ENCODE data around the gene NCAN.

The NCAN gene

DNA sequence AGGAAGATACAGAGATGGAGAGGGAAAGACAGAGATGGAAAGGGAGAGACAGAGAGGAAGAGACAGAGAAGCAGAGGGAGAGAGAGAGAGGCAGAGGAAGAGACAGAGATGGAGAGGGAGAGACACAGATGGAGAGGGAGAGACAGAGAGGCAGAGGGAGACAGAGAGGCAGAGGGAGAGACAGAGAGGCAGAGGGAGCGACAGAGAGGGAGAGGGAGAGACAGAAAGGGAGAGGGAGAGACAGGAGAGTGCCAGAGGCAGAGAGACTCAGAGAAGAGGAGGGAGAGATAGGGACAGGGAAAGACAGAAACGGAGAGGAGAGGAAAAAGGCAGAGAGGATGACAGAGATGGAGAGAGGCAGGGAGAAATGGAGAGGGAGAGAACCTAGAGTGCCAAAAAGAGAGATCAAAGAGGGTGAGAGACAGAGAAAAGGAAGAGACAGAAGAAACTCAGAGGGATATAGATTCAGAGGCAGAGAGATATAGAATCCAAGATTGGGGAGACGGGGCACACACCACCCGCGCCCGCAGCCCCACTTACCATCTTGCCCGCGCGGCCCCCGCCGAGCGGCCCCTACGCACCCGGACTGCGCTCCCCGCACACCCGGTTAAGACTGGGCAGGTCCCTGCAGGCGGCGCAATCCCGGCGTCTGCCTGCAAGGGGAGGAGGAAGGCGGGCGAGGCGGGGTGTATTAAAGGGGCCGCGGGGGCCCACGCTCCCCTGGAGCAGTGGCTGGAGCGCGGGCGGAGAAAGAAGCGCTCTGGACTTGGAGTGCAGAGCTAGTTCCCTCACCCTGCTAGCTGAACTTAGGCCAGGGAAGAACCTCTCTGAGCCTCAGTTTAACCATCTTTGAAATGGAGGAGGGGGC lies 50.7 kb downstream of the NCAN start:
- no peak for DNase-seq

DNA sequence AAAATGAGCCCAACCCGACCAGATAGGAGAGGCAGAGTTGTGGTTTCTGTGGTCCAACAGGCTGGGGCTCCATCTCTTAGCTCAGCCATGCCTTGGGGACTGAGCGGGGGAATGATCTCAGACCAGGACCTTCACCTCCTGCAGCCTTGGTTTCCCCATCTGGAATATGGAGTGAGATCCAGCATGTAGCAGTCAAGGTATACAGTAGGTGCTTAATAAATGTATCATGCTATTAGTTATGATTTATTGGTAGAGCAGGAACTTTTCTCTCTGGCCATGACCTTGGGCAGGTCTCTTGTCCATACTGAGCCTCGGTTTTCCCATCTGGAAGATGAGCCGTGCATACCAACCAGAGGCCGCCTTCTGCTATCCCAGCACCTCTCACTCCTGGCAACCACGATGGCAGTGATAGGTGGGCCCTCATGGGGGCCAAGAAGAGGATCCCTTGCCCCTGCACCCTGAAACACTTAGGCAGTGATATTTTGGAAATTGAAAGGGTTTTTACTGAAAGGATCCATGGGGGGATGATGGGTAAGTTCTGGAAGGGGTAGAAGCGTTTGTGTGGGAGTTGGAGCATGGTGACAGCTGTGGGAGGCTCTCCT lies 52.2 kb downstream of the NCAN start:
- DNase-seq, result no peak

DNA sequence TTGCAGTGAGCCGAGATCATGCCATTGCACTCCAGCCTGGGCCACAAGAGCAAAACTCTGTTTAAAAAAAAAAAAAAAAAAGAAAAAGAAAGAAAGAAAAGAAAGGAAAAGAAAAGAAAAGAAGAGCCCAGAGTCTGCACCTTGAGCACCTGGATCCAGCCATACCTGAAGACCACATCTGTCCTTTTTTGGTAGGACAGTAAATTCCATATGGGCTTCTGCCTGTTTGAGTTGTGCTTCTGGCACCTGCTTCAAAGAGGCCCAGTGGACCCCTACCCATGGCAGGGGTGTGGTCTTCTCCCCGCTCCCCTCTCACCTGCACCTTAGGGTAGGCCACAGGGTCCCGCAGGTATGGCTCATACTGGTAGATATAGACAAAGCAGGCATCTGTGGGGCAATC lies 55.5 kb downstream of the NCAN start:
- DNase-seq, result no peak

DNA sequence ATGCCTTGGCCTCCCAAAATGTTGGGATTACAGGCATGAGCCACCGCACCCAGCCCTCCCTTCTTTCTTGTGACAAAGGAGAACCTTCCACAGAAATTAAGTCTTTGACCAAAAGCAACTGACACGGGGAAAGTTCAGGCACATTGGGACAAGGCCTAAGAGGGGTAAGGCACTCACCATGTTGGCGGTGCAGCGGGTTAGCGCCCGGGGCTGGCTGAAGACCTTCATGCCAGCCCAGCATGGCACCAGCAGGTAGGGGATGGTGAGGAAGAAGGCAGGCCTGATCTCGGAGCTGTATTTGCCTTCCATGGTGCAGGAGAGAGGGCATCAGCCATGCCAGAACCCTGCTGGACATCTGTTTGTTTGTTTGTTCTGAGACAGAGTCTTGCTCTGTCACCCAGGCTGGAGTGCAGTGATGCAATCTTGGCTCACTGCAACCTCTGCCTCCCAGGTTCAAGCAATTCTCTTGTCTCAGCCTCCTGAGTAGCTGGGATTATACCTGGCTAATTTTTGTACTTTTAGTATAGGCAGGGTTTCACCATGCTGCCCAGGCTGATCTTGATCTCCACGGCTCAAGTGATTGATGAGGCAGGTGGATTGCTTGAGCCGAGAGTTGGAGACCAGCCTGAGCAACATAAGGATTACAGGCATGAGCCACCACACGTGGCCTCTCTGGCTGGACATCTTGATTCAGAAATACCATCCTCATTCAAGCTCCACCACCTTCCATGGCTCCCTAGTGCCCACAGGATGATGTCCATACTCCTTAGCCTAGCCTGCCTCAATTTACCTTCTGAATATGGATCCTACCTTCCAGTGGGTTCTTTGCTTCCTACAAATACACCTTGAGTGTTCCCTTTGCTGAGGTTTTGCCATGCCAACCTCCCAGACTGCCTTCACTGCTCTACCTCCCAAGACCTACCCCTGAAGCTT lies 57.0 kb downstream of the NCAN start:
- DNase-seq, result no peak

DNA sequence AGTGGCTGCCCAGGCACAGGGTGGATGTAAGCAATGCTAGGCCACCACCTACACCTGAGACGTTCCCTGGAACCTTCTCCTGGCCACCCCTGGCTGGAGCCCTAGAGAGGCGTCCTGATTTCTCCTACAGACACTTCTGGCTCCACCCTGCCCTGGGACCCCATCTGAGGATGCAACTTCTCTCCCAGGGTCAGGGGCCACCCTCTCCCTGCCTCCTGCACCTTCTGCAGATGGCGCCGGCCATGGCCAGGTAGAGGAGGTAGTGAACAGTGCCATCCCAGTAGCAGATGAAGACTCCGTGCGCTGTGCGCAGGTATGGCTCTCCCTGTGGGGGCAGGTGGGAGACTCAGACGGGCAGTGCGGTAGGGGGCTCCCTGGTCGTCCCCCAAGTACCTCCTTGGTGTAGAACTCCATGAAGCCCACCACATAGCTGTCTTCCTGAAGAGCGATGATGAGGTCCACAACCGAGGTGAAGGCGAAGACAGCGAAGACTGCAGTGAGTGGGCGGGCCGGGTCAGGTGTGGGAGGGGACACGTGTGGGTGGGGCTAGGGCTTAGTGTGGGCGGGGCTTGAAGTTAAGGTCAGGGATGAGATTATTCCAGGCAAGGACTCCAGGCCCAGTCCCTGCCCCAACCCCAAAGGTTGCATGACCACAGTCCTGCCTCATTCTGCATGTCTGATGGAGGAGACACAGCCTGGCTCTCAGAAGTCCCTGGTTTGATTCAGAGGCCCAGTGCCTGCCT lies 58.4 kb downstream of the NCAN start:
- no peak for DNase-seq

DNA sequence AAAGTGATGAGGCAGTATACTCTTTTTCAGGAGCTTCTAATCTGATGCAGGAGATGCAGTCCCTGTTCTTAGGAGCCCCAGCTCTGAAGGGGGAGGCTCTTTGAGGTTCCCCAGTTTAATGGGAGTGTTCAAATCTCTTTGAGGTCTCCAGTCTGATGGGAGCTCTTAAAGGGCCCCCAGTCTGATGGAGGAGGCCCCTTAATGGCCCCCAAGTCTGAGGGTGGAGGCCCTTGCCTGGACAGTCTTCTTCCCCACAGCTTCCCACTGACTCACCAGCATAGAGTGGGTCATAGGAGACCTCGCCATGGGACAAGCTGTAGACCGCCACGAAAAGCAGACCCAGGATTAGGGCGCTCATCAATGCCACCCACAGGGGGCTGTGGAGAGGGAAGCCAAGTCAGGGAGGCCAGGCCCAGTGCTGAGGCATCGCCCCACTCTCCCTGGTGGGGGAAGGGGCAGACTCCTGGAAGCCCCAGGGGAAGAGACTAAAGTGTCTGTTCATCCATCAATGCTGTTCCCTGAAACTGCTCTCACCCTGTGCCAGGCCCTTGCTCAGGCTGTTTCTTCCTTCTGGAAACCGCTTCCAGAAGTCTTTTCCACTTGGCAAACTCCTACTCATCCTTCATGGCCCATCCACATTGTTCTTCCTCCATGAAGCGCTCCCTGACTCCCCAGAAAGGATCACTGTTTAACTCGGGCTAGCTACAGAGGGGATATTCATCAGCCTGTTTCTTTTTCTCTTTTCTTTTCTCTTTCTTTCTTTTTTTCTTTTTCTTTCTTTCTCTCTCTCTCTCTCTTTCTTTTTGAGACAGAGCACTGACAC lies 59.2 kb downstream of the NCAN start:
- no peak for DNase-seq

DNA sequence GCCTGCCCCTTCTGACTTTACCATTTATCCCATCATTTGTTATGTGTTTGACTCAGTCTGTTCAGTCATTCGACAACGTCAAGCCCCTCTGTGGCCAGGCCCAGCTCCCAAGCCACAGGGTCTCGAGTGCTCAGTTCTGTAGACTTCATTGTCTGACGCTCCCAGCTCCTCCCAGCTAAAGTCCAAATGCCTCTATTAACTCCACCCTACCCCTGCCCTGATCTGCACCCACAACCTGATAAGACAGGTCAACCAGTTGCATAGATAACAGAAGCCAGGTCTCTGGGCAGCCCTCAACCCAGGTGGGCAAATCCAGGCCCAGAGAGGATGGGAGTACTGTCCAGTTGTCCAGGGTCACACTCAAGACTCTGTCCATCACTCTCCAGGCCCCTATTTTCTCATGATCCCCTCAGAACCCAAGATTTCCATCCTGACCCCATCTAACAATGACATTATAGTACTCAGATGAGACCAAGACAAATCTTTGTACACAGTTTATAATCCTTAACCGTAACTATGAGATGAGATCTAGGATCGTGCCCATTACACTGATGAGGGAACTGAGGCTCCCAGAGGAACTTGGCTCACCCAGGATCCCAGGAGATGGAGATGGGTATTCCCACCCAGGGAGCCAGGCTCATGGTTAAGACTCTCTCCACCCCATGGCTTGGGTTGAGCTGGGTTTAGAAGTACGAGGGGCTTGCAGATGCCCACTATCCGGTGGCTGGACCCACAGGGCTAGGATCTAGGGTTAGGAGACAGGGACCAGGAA lies 60.3 kb downstream of the NCAN start:
- DNase-seq, result no peak

DNA sequence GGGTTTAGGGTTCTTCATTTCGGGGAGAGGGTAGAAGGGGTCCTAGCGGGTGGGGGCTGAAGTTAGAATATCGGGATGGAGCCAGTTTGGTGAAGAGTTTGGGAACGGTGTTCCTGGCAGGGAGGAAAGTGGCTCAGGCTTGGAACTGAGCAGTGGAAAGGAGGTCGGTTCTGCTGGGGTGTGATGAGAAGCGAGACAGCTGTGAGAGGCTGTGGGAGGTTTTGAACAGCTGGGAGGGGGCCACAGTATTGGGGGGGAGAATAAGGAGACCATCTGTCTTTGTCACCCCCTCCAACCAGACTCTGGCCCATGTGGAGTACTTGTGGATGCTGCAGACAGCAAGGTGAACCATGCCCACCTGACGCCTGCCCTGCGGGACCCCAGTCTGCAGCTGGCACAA lies 62.4 kb downstream of the NCAN start:
- no peak for DNase-seq

DNA sequence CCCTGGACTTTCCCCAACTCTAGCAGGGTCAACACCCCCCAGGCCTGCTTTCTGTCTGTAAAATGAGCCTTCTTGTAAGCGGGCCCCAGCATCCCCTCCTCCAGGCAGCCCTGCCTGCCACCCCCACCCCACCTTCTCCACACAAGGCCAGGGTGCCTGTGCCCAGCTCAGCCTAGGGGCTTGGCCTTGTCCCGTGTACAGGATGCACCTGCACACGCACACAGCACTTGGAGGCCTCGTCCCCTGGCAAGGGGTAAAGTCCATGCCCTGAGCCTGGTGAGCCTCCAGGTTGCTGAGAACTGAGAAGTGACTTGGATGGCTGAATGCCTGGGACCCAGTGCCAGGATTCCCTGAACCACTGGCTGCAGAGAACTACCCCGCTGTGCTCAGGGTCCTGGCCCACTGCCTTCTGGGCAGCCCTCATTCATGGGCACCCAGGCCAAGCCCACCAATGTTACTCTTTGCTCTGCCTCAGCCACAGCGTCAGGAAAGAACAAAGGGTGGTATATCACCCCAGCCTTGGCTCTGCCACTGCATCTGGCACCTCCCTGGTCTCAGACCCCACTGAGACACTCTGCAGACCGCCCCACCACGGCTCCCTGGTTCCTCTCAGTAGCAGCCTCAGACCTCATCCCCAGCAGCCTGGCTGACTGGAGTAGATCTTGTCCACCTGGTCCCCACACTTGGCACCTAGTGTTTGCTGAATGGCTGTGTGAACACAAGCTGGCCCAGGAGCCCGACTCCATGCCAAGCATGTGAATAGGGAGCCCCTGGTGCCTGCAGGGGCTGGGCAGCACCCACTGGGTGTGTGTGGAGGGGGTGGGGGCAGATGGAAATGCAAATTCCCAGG lies 63.2 kb downstream of the NCAN start:
- no peak for DNase-seq

DNA sequence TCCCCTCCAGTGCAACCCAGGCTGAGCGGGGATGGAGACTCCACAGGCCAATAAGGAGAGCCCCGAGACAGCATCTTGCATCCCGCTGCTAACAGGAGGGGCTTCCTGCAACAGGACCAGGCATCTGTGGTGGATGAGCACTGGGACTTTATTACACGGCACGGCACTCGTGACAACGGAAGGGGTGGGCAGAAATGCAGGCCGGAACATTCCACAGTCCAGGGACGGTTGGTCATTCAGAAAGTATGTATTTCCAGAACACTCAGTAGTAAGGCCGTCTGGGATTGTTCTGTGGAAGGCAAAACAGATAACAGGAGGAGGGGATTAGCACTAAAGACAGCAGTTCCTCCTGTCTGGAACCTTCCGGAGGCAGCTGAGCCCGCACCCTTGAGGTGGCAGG lies 64.6 kb downstream of the NCAN start:
- DNase-seq, result no peak

DNA sequence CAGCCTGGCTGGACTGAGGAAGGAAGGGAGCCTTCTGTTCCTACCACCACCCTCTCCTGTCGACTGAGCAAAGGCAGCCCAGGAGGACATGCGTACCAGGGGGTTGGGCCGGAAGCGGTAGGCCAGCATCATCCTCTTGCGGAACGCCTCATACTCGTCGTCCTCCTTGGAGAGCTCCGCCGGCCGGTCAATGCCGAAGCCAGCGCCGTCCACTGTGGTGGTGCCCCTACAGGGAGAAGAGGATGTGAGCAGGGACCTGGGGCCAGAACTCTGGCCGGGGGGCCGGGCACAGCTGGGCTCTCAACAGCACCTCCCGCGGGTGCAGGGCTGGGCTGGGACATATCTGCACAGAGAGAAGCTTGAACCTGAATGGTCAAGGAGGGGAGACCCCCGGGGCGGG lies 65.1 kb downstream of the NCAN start:
- DNase-seq, result no peak

DNA sequence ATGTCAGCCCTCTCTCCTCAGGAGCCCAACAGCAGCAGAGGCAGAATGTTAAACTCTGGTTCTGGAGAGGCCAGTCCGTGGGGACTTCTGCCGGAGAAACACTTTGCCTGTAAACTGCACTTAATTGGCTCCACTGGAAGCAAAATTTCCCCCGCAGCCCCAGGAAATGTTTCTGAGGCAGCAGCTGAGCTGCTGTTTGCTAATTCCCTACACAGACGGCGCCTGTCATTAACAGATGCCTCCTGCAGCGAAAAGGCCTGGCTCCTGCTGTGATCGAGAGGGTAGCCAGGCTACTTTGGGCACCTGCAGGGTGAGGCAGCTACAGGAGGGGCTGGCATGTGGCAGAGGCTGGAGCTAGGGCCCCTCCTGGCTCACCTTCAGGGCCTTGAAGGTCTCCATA lies 66.6 kb downstream of the NCAN start:
- DNase-seq, result peak; percentile 68

DNA sequence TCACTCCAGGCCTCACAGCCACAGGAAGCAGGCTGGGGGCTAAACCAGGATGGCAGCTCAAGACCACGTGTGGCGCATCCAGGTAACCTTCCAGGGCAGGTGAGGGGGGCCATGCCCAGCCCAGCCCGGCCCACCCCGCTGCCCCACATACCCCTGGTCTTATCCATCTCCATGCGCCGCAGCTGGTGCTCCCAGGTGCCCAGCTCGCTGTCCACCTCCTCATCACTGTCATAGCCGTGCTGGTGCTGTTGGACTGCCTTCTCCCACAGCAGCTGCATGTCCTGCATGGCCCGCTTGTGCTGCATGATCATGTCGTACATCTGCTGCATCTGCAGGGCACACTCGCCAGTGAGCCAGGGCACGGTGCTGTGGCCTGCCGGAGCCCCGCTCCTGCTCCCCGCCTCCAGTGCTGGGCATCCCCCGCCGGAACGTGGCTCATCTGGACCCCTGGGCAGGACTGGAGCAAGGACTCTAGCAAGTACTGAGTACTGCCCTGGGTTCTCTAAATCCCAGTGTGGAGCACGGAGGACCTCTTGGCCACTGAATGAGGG lies 67.4 kb downstream of the NCAN start:
- DNase-seq, result no peak

DNA sequence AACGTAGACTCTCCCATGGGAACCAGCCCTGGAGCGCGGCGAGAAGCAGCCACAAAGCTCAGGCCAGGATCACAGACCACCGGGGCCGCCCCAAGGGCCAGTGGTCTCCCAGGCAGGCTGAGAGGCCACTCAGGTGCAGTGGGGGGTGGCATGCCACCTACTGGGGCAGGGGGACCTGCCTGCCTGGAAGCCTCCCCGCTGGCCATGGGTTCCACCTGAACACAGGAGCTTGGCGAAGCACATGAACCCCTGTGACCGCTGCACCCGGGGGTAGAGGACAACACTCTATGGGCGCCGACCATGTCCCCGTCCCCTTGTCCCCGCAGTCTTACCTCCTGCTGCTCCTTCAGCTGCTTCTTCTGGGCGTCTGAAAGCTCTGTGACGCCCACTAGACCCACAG lies 68.1 kb downstream of the NCAN start:
- no peak for DNase-seq

DNA sequence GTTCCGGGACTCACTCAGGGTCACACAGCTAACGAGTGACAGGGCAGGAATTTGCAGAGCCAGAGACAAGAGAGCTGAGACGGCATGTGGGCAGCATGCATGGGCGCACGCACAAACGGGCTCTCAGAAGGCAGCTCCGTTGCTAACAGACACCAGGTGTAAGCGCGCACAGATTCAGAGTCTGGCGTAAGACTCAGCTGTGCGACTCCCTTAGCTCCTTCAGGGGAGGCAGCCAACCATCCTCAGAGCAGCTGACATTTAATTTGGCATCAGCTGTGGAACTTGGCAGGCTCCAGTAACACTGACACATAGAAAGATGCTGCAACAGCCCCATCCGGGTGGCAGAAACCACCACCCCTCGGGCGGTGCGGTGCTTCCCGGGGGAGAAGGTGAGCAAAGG lies 68.8 kb downstream of the NCAN start:
- no peak for DNase-seq

DNA sequence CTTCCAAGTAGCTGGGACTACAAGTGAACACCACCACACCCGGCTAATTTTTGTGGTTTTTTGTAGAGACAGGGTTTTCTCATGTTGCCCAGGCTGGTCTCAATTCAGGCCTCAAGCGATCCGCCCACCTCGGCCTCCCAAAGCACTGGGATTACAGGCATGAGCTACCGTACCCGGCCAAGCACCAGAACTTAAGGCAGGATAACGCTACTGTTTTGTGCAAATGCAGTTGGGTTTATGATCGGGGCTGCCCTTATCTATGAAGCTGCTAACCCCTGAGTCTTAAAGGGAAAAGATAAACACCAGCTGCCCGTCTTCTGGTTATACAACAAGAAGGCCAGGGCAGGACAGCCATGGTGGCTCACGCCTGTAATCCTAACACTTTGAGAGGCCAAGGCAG lies 73.9 kb downstream of the NCAN start:
- DNase-seq, result no peak

DNA sequence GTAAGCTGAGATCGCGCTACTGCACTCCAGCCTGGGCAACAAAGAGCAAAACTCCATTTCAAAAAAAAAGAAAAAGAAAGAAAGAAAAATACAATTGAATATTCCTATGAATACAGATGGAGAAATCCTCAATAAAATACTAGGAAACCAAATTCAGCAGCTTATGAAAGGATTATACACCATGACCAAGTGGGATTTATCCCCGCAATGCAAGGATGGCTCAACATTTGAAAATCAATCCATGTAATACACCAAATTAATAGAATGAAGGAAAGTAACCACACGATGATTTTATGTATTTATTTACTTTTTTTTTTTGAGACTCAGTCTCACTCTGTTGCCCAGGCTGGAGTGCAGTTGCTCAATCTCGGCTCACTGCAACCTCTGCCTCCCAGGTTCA lies 80.8 kb downstream of the NCAN start:
- DNase-seq, result no peak

DNA sequence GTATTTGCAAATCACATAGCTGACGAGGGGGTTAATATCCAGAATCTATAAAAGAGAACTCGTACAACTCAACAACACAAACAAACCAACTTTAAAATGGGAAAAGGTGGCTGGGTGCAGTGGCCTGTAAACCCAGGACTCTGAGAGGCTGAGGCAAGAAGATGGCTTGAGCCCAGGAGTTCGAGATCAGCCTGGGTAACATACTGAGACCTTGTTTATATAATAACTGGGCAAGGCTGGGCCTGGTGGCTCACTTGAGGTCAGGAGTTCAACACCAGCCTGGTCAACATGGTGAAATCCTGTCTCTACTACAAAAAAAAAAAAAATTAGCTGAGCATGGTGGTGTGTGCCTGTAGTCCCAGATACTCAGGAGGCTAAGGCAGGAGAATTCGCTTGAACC lies 83.2 kb downstream of the NCAN start:
- DNase-seq, result no peak

DNA sequence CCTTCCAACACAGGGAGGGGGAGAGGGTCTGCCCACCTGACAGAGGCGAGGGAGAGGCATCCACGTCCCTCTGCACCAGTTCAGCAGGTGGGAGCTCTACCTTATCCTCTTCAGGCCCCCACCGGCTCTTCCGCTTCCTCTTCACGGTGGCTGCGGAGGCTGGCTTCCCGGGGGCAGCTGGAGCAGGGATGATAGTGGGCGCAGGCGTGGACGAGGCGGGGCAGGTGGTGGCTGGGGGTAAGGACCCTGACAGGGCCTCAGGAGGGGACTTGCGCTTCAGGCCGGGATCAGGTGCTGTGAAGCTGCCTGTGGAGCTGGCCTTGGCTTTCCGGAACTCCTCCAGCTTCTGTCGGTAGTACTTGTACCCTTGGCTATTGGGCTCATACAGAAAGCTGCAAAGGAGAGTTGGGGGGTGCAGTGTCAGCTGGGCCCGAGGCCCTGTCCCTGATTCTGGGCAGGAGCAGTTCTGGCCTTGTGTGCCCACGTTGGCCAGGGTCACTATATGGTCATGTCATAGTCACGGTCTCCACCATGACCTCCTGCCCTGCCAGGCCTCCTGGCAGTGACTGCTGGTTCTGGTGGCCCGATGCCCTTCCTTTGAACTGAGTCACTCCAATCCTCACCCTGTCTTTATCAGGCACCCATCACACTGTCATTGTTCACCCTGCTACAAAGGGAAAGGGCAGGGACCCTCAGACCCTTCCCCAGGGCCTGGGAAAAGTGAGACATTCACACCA lies 85.4 kb downstream of the NCAN start:
- no peak for DNase-seq
